GM10248 (cell line): ENCODE data around the gene C11orf24.

Experiments
- CTCF ChIA-PET: fragments of 300-600 bp; sonication (Branson Sonifier 250); formaldehyde crosslinking; extraction: SDS; loops from one replicate; lab custom pipeline; 2021; ENCODE audit warnings: antibody characterized with exemption; lab: Yijun Ruan, JAX
- POLR2A ChIA-PET: fragments of 350-650 bp; sonication (Branson Sonifier 250); formaldehyde crosslinking; extraction: SDS; loops from one replicate; lab custom pipeline; 2020; ENCODE audit warnings: antibody characterized with exemption; lab: Yijun Ruan, JAX
- DNase-seq: peaks from one replicate; pipeline ENCODE4 v3.0.0; 2012; ENCODE audit errors: extremely low spot score
- TF ChIP-seq, protein P1 (sequence below): IDR thresholded peaks from 2 replicates; pipeline ENCODE4 v1.5.1; 2012; ENCODE audit warnings: mild to moderate bottlenecking, low read depth; ENCODE audit errors: extremely low read depth, missing control alignments, control extremely low read depth

C11orf24 gene

DNA sequence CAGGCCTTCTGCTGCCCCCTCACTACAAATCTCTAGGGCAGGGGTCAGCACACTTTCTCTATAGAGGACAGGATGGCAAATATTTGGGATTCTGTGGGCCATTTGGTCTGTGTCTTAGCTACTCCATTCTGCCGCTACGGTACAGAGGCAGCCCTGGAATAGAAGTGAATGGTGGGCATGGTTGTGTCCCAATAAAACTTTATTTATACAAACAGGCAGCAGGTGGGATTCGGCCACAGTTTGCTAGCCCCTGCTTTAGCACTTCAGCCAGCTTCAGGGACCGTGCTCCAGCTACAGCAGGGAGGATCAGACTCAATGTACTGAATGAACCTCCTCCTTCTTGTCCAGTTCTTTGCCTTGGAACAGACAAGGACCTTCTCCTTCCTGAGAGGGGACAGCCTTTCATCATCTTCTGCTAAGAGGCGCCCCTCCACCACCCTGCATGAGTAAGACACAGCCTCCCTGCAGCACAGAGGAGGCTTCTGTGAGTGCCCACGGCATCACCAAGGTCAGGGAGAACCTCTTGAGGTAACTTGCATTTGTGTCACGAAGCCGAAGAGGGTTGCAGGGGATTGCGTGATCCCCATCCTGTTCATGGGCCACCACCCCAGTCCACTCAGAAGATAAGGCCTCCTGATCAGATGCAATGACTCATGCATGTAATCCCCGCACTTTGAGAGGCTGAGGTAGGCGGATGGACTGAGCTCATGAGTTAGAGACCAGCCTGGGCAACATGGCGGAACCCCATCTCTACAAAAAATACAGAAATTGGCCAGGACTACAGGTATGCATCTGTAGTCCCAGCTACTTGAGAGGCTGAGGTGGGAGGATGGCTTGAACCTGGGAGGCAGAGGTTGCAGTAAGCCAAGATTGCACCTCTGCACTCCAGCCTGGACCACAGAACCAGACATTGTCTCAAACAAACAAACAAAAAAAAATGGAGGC is 4.6 kb downstream of the C11orf24 start:
- ChIA-PET POLR2A (no interaction called here), CTCF (interaction anchor here (1.0 to 4.3 kb wide), 3 partner anchors 10 to 175 kb away, joined by 3 to 42 read pairs (median 28); no protein-coding TSS in a partner anchor)
- DNase-seq = no peak
- TF ChIP-seq, protein P1, sequence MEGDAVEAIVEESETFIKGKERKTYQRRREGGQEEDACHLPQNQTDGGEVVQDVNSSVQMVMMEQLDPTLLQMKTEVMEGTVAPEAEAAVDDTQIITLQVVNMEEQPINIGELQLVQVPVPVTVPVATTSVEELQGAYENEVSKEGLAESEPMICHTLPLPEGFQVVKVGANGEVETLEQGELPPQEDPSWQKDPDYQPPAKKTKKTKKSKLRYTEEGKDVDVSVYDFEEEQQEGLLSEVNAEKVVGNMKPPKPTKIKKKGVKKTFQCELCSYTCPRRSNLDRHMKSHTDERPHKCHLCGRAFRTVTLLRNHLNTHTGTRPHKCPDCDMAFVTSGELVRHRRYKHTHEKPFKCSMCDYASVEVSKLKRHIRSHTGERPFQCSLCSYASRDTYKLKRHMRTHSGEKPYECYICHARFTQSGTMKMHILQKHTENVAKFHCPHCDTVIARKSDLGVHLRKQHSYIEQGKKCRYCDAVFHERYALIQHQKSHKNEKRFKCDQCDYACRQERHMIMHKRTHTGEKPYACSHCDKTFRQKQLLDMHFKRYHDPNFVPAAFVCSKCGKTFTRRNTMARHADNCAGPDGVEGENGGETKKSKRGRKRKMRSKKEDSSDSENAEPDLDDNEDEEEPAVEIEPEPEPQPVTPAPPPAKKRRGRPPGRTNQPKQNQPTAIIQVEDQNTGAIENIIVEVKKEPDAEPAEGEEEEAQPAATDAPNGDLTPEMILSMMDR = no peak

GRCh38 chr11:68266121-68266891 is 5.5 kb downstream of the C11orf24 start:
- TF ChIP-seq, protein P1 = no peak
- DNase-seq = peak; percentile 81
- ChIA-PET POLR2A (no interaction called here), CTCF (interaction anchor here (0.6 to 4.3 kb wide), 4 partner anchors 9 to 176 kb away, joined by 3 to 42 read pairs (median 16); no protein-coding TSS in a partner anchor)

- CTCF ChIA-PET = interaction anchor here (3.8 to 4.3 kb wide), 2 partner anchors 8 to 33 kb away, joined by 28 to 42 read pairs; no protein-coding TSS in a partner anchor
- TF ChIP-seq, protein P1 = no peak
- POLR2A ChIA-PET = no interaction called here
- no peak for DNase-seq
These were observed 6.8 kb downstream of the C11orf24 start for GRCh38 chr11:68264741-68265540.

DNA sequence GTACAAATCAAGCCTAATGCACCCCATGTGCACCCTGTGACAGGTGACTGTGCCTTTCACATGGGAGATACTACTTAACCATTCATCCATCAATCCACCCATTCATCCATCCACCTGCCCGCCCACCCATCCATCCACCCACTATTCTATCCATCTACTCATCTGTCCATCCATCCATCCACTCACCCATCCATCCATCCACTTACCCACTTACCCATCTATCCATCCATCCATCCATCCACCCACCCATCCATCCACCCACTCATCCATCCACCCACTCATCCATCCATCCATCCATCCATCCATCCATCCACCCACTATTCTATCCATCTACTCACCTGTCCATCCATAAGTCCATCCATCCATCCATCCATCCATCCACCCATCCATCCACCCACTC is 7.5 kb downstream of the C11orf24 start:
- TF ChIP-seq, protein P1 = no peak
- CTCF ChIA-PET = interaction anchor here (8.5 kb wide), 1 partner anchor 33 kb away, joined by 197 read pairs; no protein-coding TSS in a partner anchor
- DNase-seq = no peak
- POLR2A ChIA-PET = no interaction called here

GRCh38 chr11:68263444-68264035 is 8.2 kb downstream of the C11orf24 start:
- ChIA-PET CTCF (interaction anchor here (8.5 kb wide), 1 partner anchor 34 kb away, joined by 197 read pairs; no protein-coding TSS in a partner anchor), POLR2A (no interaction called here)
- TF ChIP-seq, protein P1 = no peak

More at GRCh38 chr11:68263444-68264035, 8.2 kb downstream of the C11orf24 start:
- no peak for DNase-seq
